Measurements from ENCODE around the gene PPP2R5C.

DNA sequence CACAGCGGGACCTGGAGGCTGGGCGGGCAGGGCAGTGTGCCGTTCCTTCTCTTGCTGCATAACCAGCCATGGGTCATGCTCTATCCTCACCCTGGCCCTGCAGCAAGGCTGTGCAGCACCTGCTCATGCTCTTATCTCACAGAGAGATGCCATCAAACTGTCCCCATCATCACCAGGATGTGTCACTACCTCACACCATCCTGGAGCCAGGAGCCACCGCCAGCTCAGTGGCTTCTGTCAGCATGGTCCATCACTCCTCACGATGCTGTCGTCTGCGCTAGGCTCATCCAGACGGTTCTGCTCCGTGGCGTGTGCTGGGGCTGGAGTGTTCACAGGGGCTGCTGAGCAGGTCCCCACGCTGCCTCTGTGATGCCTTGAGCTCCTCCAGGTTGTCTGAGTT is 125.7 kb downstream of the PPP2R5C start:
- TF ChIP-seq POLR2AphosphoS5 (IDR thresholded peaks at IDR 0.05; ENCODE audit: insufficient read depth, low read depth, low read length), result no peak
- no peak for TF ChIP-seq POLR2A (IDR thresholded peaks at IDR 0.05; ENCODE audit: low read depth, low read length)
- no peak for TF ChIP-seq EZH2 (IDR thresholded peaks at IDR 0.05; ENCODE audit: borderline replicate concordance, low read depth, low read length, severe bottlenecking)
- TF ChIP-seq MAX (IDR thresholded peaks at IDR 0.05; ENCODE audit: insufficient read depth, insufficient read length), result no peak
- no peak for TF ChIP-seq GATA2 (IDR thresholded peaks at IDR 0.05; ENCODE audit: insufficient read depth, insufficient read length, low read depth, low read length)
- TF ChIP-seq CTCF (IDR thresholded peaks at IDR 0.05; ENCODE audit: extremely low read depth in 1 of 2, insufficient read depth in 1 of 2, low read depth in 1 of 2, low read length in 2 of 2), result no peak
- TF ChIP-seq JUN (IDR thresholded peaks at IDR 0.05; ENCODE audit: borderline replicate concordance, insufficient read depth, insufficient read length, low read depth), result no peak
